WTC11 (cell line): ENCODE data around the gene ZNF76.

Experiments used
- SP1 ChIP-seq: sonication (generic); formaldehyde crosslinking; conservative IDR thresholded peaks from 2 replicates; pipeline ENCODE4 v1.8.1; 2022; ENCODE audit warnings: missing genetic modification reagents
- TF ChIP-seq, protein P1 (sequence below): fragments of 200-600 bp; IDR thresholded peaks from 2 replicates; pipeline ENCODE4 v1.8.0; 2022; ENCODE audit warnings: antibody characterized with exemption

DNA sequence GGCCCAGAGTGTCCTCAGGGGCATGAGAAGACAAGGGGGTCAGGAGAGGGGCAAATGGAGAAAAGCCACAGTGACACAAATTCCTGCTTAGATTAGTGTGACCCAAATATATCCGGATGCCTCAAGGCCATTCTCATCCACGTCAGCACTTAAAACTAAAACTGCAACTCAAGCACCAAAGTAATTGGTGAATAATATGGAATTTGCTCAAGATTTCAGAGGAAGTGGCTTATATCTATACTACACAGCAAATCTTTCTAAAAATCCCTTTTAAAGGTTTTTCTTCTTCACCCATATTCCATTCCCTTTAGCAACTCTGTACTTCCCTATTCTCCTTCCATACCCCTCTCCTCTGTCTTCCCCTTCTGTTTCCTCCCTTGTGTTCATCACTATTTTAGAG, 53.3 kb downstream of the ZNF76 start:
- no peak for TF ChIP-seq SP1 (CRISPR knock-in tag)
- TF ChIP-seq, protein P1, sequence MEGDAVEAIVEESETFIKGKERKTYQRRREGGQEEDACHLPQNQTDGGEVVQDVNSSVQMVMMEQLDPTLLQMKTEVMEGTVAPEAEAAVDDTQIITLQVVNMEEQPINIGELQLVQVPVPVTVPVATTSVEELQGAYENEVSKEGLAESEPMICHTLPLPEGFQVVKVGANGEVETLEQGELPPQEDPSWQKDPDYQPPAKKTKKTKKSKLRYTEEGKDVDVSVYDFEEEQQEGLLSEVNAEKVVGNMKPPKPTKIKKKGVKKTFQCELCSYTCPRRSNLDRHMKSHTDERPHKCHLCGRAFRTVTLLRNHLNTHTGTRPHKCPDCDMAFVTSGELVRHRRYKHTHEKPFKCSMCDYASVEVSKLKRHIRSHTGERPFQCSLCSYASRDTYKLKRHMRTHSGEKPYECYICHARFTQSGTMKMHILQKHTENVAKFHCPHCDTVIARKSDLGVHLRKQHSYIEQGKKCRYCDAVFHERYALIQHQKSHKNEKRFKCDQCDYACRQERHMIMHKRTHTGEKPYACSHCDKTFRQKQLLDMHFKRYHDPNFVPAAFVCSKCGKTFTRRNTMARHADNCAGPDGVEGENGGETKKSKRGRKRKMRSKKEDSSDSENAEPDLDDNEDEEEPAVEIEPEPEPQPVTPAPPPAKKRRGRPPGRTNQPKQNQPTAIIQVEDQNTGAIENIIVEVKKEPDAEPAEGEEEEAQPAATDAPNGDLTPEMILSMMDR: no peak
